VCaP (cell line): Measurements from ENCODE around the gene FNDC7.

Source experiments
- H3K27ac ChIP-seq: fragments of 450-650 bp; 2 replicates; pipeline ENCODE4 v1.5.1; 2017
- CTCF ChIP-seq: fragments of 450-650 bp; conservative IDR thresholded peaks from 2 replicates; pipeline ENCODE4 v1.5.1; 2017; ENCODE audit warnings: mild to moderate bottlenecking, moderate library complexity

FNDC7 gene

GRCh38 chr1:108703939-108704338 lies 8.8 kb upstream of the FNDC7 start:
- no peak overlapping the region for H3K27ac ChIP-seq
- no peak for TF ChIP-seq CTCF

GRCh38 chr1:108704496-108704895 lies 8.2 kb upstream of the FNDC7 start:
- TF ChIP-seq CTCF: no peak
- H3K27ac ChIP-seq: no peak overlapping the region

- H3K27ac ChIP-seq: no peak overlapping the region
- TF ChIP-seq CTCF: no peak
These were observed 6.1 kb upstream of the FNDC7 start for GRCh38 chr1:108706643-108707042.

- no peak overlapping the region for H3K27ac ChIP-seq
- no peak for TF ChIP-seq CTCF
These were observed 3.7 kb upstream of the FNDC7 start for GRCh38 chr1:108708691-108709660.

GRCh38 chr1:108715932-108716331 lies 3.2 kb downstream of the FNDC7 start:
- no peak overlapping the region for H3K27ac ChIP-seq
- TF ChIP-seq CTCF: no peak

- TF ChIP-seq CTCF: no peak
- H3K27ac ChIP-seq: no peak overlapping the region
These were observed 3.9 kb downstream of the FNDC7 start for GRCh38 chr1:108716437-108717230.

- no peak overlapping the region for H3K27ac ChIP-seq
- no peak for TF ChIP-seq CTCF
These were observed 5.1 kb downstream of the FNDC7 start for GRCh38 chr1:108717774-108718316.
